HAP-1 (cell line): ENCODE measurements around the gene MPDZ.

ENCODE experiments used
- DNase-seq, 2 experiments: peaks; one replicate each; pipeline ENCODE4 v3.0.0-alpha.2; 2016 to 2020; ENCODE audit warnings: low spot score in 2 of 2
- H3K27me3 ChIP-seq: fragments of 250-450 bp; sonication (Bioruptor Pico); 2 replicates; pipeline ENCODE4 v1.5.1; 2020; ENCODE audit warnings: low read depth, mild to moderate bottlenecking, moderate library complexity
- H3K36me3 ChIP-seq: fragments of 250-450 bp; sonication (Bioruptor Pico); replicated peaks from 2 replicates; pipeline ENCODE4 v1.5.1; 2020; ENCODE audit warnings: mild to moderate bottlenecking
- H3K4me1 ChIP-seq: fragments of 250-450 bp; sonication (Bioruptor Pico); 2 replicates; pipeline ENCODE4 v1.5.1; 2020; ENCODE audit warnings: mild to moderate bottlenecking
- H3K4me3 ChIP-seq: fragments of 250-450 bp; sonication (Bioruptor Pico); 2 replicates; pipeline ENCODE4 v1.5.1; 2020; ENCODE audit warnings: mild to moderate bottlenecking, moderate library complexity
- H3K9me3 ChIP-seq: fragments of 250-450 bp; sonication (Bioruptor Pico); 2 replicates; pipeline ENCODE4 v1.5.1; 2020; ENCODE audit warnings: mild to moderate bottlenecking, moderate library complexity
- in situ Hi-C: fragments of 300-500 bp; cut with MboI; formaldehyde crosslinking; loops from 3 replicates; pipeline ENCODE4 v1.14.3; 2020; ENCODE audit warnings: low sequenced_read_pairs, inconsistent platforms, mixed read lengths

Gene MPDZ

GRCh38 chr9:13163287-13163686 lies 116.2 kb downstream of the MPDZ start:
- Histone ChIP-seq H3K4me1 (peaks cover 38% of the 10 kb centered on the region), H3K9me3 (no peaks in the 10 kb centered on the region), H3K4me3 (no peak overlapping the region), H3K36me3 (no peaks in the 10 kb centered on the region), H3K27me3 (no peaks in the 10 kb centered on the region)
- in situ Hi-C loops, result no loop called here
- DNase-seq, result peak; percentile 26 to 64

DNA sequence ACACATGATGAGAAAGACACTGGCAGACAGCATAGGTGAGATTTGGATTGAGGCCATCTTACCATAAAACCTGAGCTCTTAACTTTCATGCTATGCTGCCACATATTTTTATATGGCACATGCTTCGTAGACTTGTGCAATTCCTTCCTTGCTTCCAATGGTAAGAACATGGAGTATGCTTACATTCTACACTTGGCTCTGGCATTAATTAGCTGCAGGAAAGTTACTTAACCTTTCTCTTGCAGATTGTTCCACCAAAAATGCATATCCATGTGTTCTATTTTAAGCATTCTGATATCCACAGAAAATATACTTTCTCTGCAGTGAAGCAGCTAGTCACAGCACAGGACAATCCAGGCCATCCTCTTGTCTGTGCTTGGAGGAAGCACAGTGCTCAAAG lies 119.4 kb downstream of the MPDZ start:
- Histone ChIP-seq H3K36me3 (no peaks in the 10 kb centered on the region), H3K27me3 (no peaks in the 10 kb centered on the region), H3K9me3 (no peaks in the 10 kb centered on the region), H3K4me1 (peaks cover 14% of the 10 kb centered on the region), H3K4me3 (no peak overlapping the region)
- in situ Hi-C loops, result no loop called here
- DNase-seq, result no peak

- DNase-seq, result no peak
- Histone ChIP-seq H3K9me3 (no peaks in the 10 kb centered on the region), H3K4me1 (peaks cover 9% of the 10 kb centered on the region), H3K4me3 (no peak overlapping the region), H3K36me3 (no peaks in the 10 kb centered on the region), H3K27me3 (no peaks in the 10 kb centered on the region)
- in situ Hi-C loops, result no loop called here
These were observed 120.5 kb downstream of the MPDZ start for GRCh38 chr9:13158986-13159385.

- H3K4me3 ChIP-seq, result no peak overlapping the region
- no peaks in the 10 kb centered on the region for H3K9me3 ChIP-seq
- DNase-seq, result no peak
- in situ Hi-C loops, result no loop called here
- 0 out of 2 replicates have a peak, but pooled peaks cover 3% of the 10 kb centered on the region for H3K36me3 ChIP-seq
- no peaks in the 10 kb centered on the region for H3K27me3 ChIP-seq
- H3K4me1 ChIP-seq, result no peaks in the 10 kb centered on the region
These were observed 128.0 kb downstream of the MPDZ start for GRCh38 chr9:13151489-13151888.

GRCh38 chr9:13149454-13149853 lies 130.0 kb downstream of the MPDZ start:
- peaks cover 11% of the 10 kb centered on the region for H3K4me1 ChIP-seq
- H3K9me3 ChIP-seq, result no peaks in the 10 kb centered on the region
- no peak for DNase-seq
- no peaks in the 10 kb centered on the region for H3K27me3 ChIP-seq
- H3K4me3 ChIP-seq, result no peak overlapping the region
- 0 out of 2 replicates have a peak, but pooled peaks cover 3% of the 10 kb centered on the region for H3K36me3 ChIP-seq
- in situ Hi-C loops, result no loop called here

DNA sequence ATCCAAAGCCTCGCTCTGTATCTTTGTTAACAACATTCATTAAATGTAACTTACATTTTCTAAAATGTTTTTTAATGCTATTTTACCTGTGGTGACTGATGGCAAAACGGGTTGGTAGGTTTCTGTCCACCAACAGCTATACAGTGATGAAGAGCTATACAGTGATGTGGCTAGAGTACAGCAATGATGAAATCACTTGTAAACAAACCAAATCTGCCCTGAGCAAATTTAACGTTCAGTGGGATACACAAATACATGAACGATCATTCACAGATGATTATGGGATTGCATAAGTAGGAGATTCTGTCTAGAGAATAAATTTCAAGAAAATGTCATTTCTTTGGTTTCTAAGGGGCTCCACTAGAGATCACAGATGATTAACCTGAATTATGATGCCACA lies 132.7 kb downstream of the MPDZ start:
- H3K4me3 ChIP-seq, result no peak overlapping the region
- H3K4me1 ChIP-seq, result peaks cover 36% of the 10 kb centered on the region
- DNase-seq, result no peak
- H3K36me3 ChIP-seq, result 0 out of 2 replicates have a peak, but pooled peaks cover 3% of the 10 kb centered on the region
- H3K27me3 ChIP-seq, result no peaks in the 10 kb centered on the region
- in situ Hi-C loops, result no loop called here
- no peaks in the 10 kb centered on the region for H3K9me3 ChIP-seq

DNA sequence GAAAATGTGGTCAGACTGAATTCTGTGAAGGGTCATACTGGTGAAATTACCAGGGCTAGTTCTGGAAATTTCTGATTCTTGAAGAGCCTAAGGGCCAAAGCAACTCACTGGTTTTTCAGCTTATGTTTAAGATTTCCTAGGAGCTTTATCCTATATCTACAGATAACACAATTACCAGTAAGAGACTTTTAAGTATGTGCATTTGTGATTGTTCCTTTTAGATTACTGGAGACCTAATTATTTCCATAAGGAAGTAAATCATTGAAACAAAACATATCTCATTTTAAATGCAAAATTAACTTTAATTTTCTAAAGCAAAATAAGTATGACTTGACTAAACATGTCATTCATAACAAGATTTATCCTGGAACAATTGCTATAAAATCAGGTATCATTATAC lies 134.2 kb downstream of the MPDZ start:
- DNase-seq, result no peak
- H3K36me3 ChIP-seq, result 0 out of 2 replicates have a peak, but pooled peaks cover 3% of the 10 kb centered on the region
- in situ Hi-C loops, result no loop called here
- peaks cover 49% of the 10 kb centered on the region for H3K4me1 ChIP-seq
- H3K4me3 ChIP-seq, result no peak overlapping the region
- H3K9me3 ChIP-seq, result no peaks in the 10 kb centered on the region
- H3K27me3 ChIP-seq, result no peaks in the 10 kb centered on the region

DNA sequence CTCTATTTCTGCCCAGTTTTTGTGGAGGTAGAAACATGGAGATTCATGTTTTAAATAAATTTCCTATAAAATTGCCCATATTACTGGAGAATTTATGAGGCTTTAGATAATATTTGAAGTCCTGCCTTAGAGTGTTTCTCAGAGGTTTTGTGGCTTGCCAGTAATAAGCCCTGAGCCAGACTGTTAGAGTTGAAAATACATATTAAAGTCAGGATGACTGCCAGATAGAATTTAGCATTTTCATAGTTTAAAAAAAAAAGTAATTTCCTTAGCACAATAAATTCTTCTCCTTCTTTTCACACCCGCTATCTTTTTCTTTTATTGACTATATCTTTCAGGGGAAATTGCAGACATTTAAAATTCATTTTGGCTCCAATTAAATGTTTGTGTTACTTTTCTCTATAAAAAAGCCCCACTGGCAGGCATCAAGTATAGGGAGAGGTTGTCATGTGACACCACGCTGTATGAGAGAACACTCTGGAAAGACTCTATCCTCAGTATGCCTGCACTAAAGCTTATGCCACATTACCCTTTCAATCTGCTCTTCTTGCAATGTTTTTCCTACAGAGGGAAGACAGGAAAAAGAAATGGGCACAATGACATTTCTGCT lies 135.2 kb downstream of the MPDZ start:
- DNase-seq, result no peak
- no peak overlapping the region for H3K4me3 ChIP-seq
- peaks cover 51% of the 10 kb centered on the region for H3K4me1 ChIP-seq
- 0 out of 2 replicates have a peak, but pooled peaks cover 3% of the 10 kb centered on the region for H3K36me3 ChIP-seq
- H3K27me3 ChIP-seq, result no peaks in the 10 kb centered on the region
- H3K9me3 ChIP-seq, result no peaks in the 10 kb centered on the region
- in situ Hi-C loops, result no loop called here

- in situ Hi-C loops, result no loop called here
- Histone ChIP-seq H3K36me3 (0 out of 2 replicates have a peak, but pooled peaks cover 3% of the 10 kb centered on the region), H3K27me3 (no peaks in the 10 kb centered on the region), H3K4me3 (no peak overlapping the region), H3K9me3 (no peaks in the 10 kb centered on the region), H3K4me1 (peaks cover 51% of the 10 kb centered on the region)
- DNase-seq, result peak; percentile 41 to 68
These were observed 136.2 kb downstream of the MPDZ start for GRCh38 chr9:13143281-13143680.

- H3K27me3 ChIP-seq, result no peaks in the 10 kb centered on the region
- in situ Hi-C loops, result no loop called here
- no peak for DNase-seq
- H3K9me3 ChIP-seq, result no peaks in the 10 kb centered on the region
- H3K36me3 ChIP-seq, result 0 out of 2 replicates have a peak, but pooled peaks cover 3% of the 10 kb centered on the region
- peaks cover 51% of the 10 kb centered on the region for H3K4me1 ChIP-seq
- no peak overlapping the region for H3K4me3 ChIP-seq
These were observed 136.7 kb downstream of the MPDZ start for GRCh38 chr9:13142776-13143175.

- Histone ChIP-seq H3K27me3 (no peaks in the 10 kb centered on the region), H3K4me3 (no peak overlapping the region), H3K4me1 (peaks cover 51% of the 10 kb centered on the region), H3K9me3 (no peaks in the 10 kb centered on the region), H3K36me3 (no peaks in the 10 kb centered on the region)
- no peak for DNase-seq
- in situ Hi-C loops, result no loop called here
These were observed 137.9 kb downstream of the MPDZ start for GRCh38 chr9:13141629-13142028.

DNA sequence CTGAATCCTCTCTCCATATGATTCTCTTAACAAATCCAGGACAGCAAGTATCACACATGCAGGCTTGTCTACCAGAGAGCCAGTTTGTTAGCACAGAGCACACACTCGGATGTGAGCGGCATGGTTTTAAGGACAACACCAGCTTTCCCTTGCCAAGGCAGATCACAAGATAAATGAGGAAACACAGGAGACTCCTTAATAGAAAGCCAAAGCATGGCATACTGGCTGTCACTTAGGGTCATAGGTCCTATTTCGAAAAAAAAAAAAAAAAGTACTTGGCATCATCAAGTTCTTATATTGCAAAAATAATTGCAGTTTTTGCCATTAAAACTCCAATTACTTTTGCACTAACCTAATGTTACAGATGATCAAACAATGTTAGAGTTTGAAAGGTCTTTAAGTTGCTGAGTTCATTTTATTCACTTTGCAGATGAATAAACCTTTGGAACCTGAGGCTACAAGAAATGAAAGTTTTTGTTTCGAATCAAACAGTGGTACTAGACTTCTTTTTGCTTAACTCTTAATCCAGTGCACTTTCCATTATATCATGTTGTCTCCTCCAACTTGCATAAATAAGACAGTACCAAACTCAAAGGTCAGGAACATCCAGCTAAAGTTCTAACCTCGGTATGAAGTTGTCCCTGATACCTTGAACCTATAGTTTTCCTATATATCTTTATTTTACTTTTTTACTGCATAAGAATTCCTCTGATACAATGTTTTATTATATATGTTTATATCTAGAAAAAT lies 138.5 kb downstream of the MPDZ start:
- DNase-seq, result no peak
- no peak overlapping the region for H3K4me3 ChIP-seq
- H3K4me1 ChIP-seq, result peaks cover 50% of the 10 kb centered on the region
- in situ Hi-C loops, result no loop called here
- H3K9me3 ChIP-seq, result no peaks in the 10 kb centered on the region
- no peaks in the 10 kb centered on the region for H3K27me3 ChIP-seq
- H3K36me3 ChIP-seq, result no peaks in the 10 kb centered on the region

GRCh38 chr9:13139641-13140171 lies 139.8 kb downstream of the MPDZ start:
- Histone ChIP-seq H3K27me3 (no peaks in the 10 kb centered on the region), H3K4me1 (peaks cover 43% of the 10 kb centered on the region), H3K36me3 (no peaks in the 10 kb centered on the region), H3K9me3 (no peaks in the 10 kb centered on the region), H3K4me3 (no peak overlapping the region)
- in situ Hi-C loops, result no loop called here
- DNase-seq, result peak; percentile 70 to 71

DNA sequence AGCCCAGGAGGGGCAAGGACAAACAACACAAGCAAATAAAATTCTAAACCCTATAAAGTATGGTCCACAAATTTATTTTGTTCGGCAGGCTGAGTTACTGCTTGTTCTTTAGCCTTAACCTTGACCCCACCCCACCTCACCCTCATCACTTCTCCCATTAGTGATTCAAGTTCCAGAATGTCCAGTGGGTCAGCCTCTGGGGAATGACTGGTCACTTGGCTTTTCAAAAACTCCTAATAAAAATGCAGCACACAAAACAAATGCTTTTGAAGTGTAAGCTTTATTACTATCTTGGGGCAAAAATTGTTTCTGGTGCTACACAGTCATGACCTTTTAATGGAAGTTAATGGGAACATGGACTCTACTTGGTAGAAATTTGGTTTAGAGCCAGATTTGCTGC lies 142.1 kb downstream of the MPDZ start:
- in situ Hi-C loops, result no loop called here
- peaks cover 23% of the 10 kb centered on the region for H3K4me1 ChIP-seq
- H3K36me3 ChIP-seq, result no peaks in the 10 kb centered on the region; the same call in 1 of the 2 replicates
- H3K9me3 ChIP-seq, result no peaks in the 10 kb centered on the region
- H3K4me3 ChIP-seq, result no peak overlapping the region
- DNase-seq, result no peak
- H3K27me3 ChIP-seq, result no peaks in the 10 kb centered on the region
